Epidermal melanocyte (primary cell): ENCODE data around the gene MYBPC3.
A peak's percentile ranks its signal among the peaks of the same experiment; 100 is the strongest.

ENCODE experiments used
- DNase-seq: peaks from one replicate; pipeline ENCODE4 v3.0.0; 2011; ENCODE audit warnings: low spot score; ENCODE audit not compliant: insufficient read length

The MYBPC3 gene

GRCh38 chr11:47357985-47358730 lies 5.7 kb upstream of the MYBPC3 start:
- DNase-seq = no peak

- no peak for DNase-seq
These were observed 4.5 kb upstream of the MYBPC3 start for GRCh38 chr11:47356998-47357329.

DNA sequence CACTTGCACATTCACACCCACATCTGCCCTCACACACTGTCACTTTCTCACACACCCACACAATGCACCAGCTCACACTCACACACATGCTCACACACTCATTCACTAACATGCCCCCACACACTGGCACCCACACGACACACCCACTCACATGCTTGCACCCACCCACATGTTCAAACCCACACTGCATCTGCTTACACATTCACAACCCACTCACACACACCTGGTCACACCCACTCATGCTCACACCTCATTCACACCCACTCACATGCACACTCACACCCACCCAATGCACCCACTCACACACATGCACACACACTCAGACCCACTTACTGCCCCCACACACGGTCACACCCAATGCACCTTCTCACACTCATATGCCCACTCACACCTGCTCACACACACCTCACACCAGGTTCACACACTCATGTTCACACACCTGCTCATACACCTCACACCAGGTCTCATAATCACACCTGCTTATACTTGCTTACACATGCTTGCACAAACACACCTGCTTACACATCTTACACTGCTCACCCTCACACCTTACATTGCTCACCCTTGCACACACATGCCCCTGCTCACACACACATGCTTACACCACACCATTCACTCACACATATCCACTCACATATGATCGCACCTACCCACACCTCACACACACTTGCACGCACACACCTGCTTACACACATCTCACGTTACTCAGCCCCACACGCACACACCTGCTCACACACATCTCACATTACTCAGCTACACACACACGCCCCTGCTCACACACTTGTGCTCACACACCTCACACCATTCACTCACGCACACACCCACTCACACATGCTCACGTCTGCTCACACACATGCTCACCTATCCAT lies 3.9 kb upstream of the MYBPC3 start:
- DNase-seq = no peak

- DNase-seq = peak; percentile 92
These were observed 3.0 kb upstream of the MYBPC3 start for GRCh38 chr11:47355283-47356128.

GRCh38 chr11:47354913-47355282 lies 2.4 kb upstream of the MYBPC3 start:
- DNase-seq = peak; percentile 51

GRCh38 chr11:47353978-47354774 lies 1.7 kb upstream of the MYBPC3 start:
- DNase-seq = no peak

- DNase-seq = no peak
These were observed 1.1 kb downstream of the MYBPC3 start for GRCh38 chr11:47351156-47352126.

- no peak for DNase-seq
These were observed 2.2 kb downstream of the MYBPC3 start for GRCh38 chr11:47350315-47350714.

GRCh38 chr11:47349521-47350095 lies 2.9 kb downstream of the MYBPC3 start:
- no peak for DNase-seq

GRCh38 chr11:47348859-47349258 lies 3.6 kb downstream of the MYBPC3 start:
- DNase-seq = no peak

DNA sequence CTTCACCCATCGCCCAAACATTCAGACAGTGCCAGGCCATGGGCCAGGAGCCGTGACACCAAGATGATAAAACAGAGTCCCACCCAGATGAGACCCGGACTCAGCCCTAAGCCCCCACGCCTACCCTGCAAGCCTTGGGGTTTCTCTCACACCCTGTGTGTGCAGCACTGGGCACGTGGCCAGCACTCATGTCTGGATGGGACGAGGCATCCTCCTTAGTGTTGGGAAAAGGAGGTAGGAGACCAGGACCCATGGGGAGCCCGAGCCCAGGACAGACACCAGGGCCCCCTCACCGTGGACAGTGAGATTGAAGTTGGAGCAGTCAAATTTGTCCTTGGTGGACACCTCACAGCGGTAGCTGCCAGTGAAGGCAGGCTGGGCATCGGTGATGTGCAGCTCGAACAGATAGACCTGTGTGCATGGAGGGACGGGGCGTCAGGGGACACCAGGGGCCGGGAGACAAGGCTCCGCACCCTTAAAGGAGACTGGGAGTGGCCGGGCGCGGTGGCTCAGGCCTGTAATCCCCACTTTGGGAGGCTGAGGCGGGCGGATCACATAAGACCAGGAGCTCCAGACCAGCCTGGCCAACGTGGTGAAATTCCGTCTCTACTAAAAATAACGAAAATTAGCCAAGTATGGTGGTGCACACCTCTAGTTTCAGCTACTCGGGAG lies 4.2 kb downstream of the MYBPC3 start:
- DNase-seq = no peak

- no peak for DNase-seq
These were observed 5.4 kb downstream of the MYBPC3 start for GRCh38 chr11:47347137-47347536.

DNA sequence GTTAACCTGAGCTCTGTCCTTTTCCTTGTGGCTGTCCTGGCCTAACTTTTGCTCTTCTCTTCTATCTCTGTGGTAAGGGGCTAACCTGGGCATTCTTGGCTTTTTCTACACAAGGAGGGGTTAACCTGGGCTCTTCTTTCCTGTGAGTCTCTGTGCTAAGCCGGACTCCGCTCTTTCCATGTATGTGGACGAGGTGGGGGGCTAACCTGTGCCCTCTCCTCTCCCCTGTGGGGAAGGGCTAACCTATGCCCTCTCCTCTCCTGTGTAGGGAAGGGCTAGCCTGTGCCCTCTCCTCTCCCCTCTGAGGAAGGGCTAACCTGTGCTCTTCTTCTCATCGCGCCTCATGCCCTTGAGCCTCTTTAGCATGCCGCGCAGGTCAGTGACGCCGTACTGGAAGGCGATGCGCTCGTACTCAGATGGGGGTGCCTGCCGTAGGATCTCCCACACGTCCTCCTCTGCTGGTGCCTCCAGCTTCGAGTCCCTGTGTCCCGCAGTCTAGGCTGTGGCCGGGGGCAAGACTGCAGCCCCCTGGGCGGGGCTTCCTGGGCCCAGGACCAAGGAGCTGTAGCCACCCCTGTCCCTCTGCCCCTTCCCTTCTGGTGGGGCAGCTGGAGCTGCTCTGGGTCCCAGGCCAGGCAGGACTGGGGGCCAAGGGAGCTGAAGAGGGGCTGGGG lies 6.5 kb downstream of the MYBPC3 start:
- DNase-seq = no peak

DNA sequence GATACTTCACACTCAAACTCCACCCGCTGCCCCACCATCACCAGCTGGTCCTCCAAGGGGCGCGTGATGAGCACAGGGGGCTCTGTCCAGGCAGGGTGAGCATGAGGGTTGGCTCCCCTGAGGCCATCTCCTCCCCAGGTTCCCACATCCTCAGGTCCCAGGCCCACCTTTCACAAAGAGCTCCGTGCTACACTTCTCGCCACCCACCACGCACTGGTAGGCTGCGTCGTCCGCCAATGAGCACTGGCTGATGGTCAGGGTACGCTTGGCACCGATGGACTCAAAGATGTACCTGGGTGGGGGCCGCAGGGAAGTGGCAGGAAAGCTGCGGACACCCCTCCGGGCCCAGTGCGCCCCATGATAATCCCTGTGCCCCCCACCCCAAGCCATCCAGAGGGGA lies 9.6 kb downstream of the MYBPC3 start:
- DNase-seq = no peak

DNA sequence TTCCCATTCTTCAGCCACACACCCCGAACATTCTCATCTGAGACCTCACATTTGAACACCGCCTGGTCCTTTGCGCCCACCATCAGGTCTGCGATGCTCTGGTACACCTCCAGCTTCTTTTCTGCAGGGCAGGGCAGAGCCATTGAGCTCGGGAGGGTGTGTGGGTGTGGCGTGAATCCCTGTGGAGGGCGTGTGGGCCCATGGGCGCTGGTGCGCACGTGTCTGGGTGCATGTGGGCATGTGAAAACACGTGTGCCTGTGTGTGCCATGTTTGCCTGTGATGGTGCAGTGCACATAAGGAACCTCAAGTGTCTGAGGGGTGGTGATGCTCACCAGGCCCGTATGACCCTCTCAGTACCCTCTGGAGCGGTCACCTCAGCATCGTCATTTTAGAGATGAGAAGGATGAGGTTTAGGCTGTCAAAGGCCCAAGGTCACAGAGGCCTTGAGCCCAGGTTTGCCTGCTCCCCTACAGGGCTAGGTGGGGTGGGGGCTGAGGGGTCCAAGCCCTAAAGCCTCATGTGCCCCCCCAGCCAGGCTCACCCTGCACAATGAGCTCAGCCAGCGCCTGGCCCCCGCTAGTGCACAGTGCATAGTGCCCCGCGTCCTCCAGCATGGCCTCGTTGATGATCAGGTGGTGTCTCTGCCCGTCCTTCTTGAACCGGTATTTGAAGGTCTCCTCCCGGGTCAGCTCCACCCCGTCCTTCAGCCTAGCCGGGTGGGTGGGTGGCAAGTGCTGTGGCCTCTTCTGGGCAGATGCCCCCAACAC lies 10.3 kb downstream of the MYBPC3 start:
- DNase-seq = no peak

DNA sequence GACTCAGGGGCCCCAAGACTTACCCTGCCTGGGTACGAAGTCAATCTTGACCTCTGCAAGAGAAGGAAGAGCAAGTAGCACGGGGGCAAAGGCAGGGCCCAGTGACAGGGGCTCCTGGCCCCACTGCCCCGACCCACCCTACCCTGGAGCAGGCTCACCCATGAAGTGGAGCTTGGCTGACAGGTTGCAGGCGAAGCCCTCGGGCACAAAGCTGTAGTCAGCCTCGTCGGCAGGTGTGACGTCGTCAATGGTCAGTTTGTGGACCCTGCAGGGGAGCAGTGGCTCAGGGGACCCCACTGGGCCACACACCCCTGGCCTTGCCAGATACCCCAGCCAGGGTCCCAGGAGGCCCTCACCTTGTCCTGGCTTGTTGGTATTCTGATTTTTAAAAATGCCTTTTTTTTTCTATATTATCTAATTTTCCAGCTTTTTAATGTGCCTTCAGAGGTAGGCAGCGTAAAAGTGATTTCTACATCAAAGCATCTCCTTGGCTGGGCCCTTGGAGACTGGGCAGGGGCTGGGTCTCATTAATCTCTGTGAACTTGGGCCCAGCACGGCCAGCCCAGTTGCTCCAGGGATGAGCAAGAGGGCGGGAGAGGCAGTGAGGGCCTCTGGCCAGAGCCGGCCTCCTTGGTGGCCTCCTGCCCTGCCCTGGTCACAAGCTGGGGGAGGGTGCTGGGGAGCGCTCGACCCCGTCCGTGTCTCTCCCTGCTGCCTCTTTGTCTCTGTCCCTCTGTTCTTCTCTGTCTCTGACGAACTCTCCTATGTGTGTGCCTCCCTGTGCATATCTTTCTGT lies 11.3 kb downstream of the MYBPC3 start:
- no peak for DNase-seq

DNA sequence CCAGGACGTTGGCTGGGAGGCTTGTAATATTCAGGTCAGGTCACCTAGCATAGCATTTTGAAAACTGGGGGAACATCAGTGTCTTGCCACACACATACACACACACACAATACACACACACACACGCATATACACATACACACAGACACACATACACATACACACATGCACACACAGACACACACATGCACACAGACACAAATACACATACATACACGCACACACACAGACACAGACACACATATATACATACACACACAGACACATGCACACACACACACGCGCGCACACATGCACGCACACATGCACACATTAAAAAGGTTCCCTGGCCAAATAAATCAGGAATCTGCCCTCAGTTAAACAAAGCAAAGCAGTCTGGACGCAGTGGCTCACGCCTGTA lies 12.5 kb downstream of the MYBPC3 start:
- no peak for DNase-seq
